Measurements from ENCODE around the gene LCN9.
"Not testable (repeated sequence)": the region's sequence is repeated elsewhere in the genome, so short reads cannot be mapped to it uniquely, and the experiment has no call there.

LCN9 gene

GRCh38 chr9:135648494-135649410, 14.4 kb upstream of the LCN9 start:
- no peak for DNase-seq

GRCh38 chr9:135649508-135649907, 13.6 kb upstream of the LCN9 start:
- no peak for DNase-seq

- DNase-seq, result no peak
Measured at GRCh38 chr9:135650408-135650807, 12.7 kb upstream of the LCN9 start.

GRCh38 chr9:135655317-135655716, 7.8 kb upstream of the LCN9 start:
- DNase-seq, result no peak

GRCh38 chr9:135657416-135657815, 5.7 kb upstream of the LCN9 start:
- DNase-seq, result no peak

GRCh38 chr9:135659252-135659651, 3.9 kb upstream of the LCN9 start:
- no peak for DNase-seq

GRCh38 chr9:135660407-135660806, 2.7 kb upstream of the LCN9 start:
- DNase-seq, result no peak

- no peak for DNase-seq
Measured at GRCh38 chr9:135661816-135662560, 1.1 kb upstream of the LCN9 start.

GRCh38 chr9:135663451-135663770, 302 bp downstream of the LCN9 start:
- no peak for DNase-seq

GRCh38 chr9:135663857-135664256, 748 bp downstream of the LCN9 start:
- no peak for DNase-seq

- DNase-seq, result no peak
Measured at GRCh38 chr9:135664266-135664665, 1.2 kb downstream of the LCN9 start.

- DNase-seq, result no peak
Measured at GRCh38 chr9:135664801-135665794, 2.0 kb downstream of the LCN9 start.

GRCh38 chr9:135665795-135666189, 2.7 kb downstream of the LCN9 start:
- no peak for DNase-seq

- DNase-seq, result no peak
Measured at GRCh38 chr9:135666534-135667462, 3.7 kb downstream of the LCN9 start.

GRCh38 chr9:135667463-135668001, 4.4 kb downstream of the LCN9 start:
- DNase-seq, result no peak

GRCh38 chr9:135669018-135669417, 5.9 kb downstream of the LCN9 start:
- not testable (repeated sequence) for DNase-seq

GRCh38 chr9:135669616-135670285, 6.6 kb downstream of the LCN9 start:
- no peak for DNase-seq

GRCh38 chr9:135670721-135671590, 7.8 kb downstream of the LCN9 start:
- no peak for DNase-seq

- DNase-seq, result no peak
Measured at GRCh38 chr9:135671591-135672041, 8.5 kb downstream of the LCN9 start.

- not testable (repeated sequence) for DNase-seq
Measured at GRCh38 chr9:135672786-135673185, 9.7 kb downstream of the LCN9 start.
